ENCODE data around the gene BCL2A1.
A peak's percentile ranks its signal among the peaks of the same experiment; 100 is the strongest.
"Not testable (repeated sequence)": the region's sequence is repeated elsewhere in the genome, so short reads cannot be mapped to it uniquely, and the experiment has no call there.

The BCL2A1 gene

GRCh38 chr15:79923515-79924169 is 47.4 kb downstream of the BCL2A1 start:
- peak; percentile 61 for DNase-seq (ENCODE audit: low read depth)

GRCh38 chr15:79923079-79923514 is 47.9 kb downstream of the BCL2A1 start:
- no peak for DNase-seq (ENCODE audit: low read depth)

DNA sequence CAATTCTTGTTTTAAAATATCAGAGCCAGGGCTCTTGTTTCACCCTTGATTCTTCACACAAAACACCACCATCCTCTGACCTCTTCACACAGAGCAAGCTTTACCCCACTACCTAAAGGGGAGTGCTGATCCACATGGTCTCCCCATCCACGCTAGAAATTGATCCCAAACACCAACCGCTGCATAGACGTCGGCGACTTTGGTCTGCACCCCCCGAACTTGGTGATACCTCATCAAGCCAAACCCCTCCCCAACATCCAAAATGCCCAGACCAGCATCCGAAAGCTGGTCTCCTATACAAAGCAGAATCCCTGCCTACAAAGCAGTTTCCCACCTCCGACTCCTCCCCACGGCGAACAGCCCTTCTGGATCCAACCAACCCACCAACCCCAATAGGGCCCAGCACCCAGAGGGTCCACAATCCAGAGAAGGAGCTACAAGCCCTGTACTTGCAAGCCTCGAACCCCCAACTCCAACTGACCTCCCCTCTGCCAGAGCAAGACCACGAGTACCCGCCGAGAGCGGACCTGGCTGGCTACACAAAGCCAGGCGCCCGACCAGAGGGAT is 48.4 kb downstream of the BCL2A1 start:
- no peak for DNase-seq (ENCODE audit: low read depth)

DNA sequence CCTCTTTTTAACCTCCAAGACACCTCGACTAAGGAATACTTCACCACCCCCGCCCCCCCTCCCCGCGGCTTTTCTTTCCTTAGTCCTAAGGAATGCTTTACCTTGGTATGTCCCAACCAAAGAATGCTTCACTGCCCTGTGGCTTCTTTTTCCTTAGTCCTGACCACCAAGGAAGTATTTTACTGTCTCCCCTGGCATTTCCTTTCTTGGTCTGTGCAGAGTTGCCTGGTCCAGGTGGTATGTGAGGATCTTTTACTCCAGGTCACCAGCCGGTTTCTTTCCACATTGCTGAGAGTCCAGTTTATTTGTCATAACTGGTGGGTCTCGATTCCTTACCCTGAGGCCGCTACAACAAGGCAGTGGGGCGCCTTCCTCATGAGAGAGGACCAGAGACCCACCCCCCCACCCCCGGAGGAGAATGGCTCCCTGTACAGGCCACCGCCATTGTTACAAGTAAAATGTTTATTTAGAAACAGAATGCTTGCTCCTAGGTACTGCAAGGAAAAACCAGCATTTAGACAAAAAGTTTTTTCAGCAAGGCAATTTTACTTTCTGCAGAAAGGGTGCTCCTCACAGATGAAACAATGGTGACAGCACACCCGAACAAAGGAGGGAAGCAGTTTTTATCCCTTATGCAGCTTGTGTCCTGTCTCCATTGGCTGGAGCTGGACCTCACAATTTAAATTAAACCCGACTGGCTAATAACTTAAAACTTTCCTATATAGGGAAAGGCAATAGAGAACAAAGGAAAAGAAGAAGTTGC is 51.1 kb downstream of the BCL2A1 start:
- no peak for DNase-seq (ENCODE audit: low read depth)

DNA sequence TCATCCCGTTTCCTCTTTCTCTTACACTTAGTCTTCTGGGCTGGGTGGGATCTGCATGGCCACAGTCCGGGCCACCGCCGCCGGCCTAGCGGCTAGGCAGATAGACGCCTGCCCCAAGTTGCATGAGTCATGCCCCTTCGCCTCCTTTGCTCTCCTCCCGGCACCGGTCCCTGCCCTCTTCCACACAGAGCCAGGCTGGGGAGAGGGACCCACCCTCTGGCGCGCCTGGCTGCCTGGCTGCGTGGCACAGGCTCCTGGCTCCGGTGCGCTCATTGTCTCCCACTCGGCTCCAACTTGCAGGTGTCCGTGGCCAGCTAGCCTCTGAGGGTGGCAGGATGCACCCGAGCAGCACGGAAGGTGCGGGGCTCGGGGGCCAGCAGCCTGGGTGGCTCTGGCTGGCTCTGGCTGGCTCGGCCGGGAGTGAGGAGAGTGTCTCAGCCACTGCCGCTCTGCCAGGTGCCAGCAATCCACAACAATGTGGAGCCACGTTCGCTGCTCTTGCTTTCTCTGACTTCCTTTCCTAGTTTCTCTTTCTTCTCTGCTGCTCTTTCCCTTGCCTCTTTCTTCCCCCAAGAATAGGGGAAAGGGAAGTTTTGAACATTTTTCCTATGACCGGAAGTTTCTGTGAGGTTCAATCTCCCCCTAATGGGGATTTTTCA is 51.8 kb downstream of the BCL2A1 start:
- no peak for DNase-seq (ENCODE audit: low read depth)

- DNase-seq (ENCODE audit: low read depth), result no peak
Observed at GRCh38 chr15:79918278-79918677, 52.7 kb downstream of the BCL2A1 start.

DNA sequence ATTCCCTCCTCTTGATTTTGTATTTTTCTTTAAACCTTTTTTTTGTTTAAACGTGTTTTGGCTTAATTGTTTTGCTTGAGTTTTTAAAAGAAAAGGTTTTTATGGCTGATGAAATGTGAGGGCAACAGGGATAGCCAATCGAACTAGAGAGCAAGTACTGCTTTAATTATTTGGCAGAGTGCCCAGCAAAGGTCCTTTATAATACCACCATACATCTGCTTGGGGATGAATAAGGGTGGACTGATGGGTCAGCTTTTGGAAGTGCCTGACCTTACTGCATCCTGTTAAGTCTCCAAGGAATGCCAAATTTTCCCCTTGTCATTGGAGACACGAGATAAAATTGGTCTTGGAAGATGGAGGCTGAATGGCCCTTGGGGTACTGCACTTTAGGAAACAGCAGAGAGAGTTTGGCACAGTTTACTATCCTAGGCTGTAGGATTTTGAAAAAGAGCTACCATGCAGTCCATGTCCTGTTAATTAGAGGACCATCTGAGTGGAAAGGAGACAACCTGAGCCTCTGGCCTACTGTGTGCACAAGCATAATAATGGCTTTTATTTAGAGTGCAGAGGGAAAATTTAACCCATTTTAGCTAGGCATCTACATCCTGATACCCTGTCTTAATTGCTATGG is 54.4 kb downstream of the BCL2A1 start:
- DNase-seq (ENCODE audit: low read depth), result no peak

GRCh38 chr15:79915776-79916501 is 55.1 kb downstream of the BCL2A1 start:
- DNase-seq (ENCODE audit: low read depth), result not testable (repeated sequence)

GRCh38 chr15:79914728-79915127 is 56.3 kb downstream of the BCL2A1 start:
- no peak for DNase-seq (ENCODE audit: low read depth)

All from GM04503 (cell line).